ENCODE data around the gene ACOT11.
"Not testable (repeated sequence)": the region's sequence is repeated elsewhere in the genome, so short reads cannot be mapped to it uniquely, and the experiment has no call there.

Gene ACOT11

GRCh38 chr1:54547601-54548388 is at the start of gene ACOT11:
Gene ACOT11, plus strand, starts transcription at chr1:54548228. Its CDS starts 82 bp downstream, at chr1:54548310.
- DNase-seq = peak; percentile 62

- DNase-seq = no peak
Measured at GRCh38 chr1:54498383-54499096, 49.5 kb upstream of the ACOT11 start.

- no peak for DNase-seq
Measured at GRCh38 chr1:54499097-54499359, 49.0 kb upstream of the ACOT11 start.

- DNase-seq = peak; percentile 38
Measured at GRCh38 chr1:54499360-54500106, 48.5 kb upstream of the ACOT11 start.

GRCh38 chr1:54500107-54500431 is 48.0 kb upstream of the ACOT11 start:
- DNase-seq = no peak

- DNase-seq = no peak
Measured at GRCh38 chr1:54501849-54502248, 46.2 kb upstream of the ACOT11 start.

- no peak for DNase-seq
Measured at GRCh38 chr1:54502342-54502741, 45.7 kb upstream of the ACOT11 start.

- DNase-seq = no peak
Measured at GRCh38 chr1:54506594-54506993, 41.4 kb upstream of the ACOT11 start.

GRCh38 chr1:54507033-54507870 is 40.8 kb upstream of the ACOT11 start:
- no peak for DNase-seq

GRCh38 chr1:54510715-54511270 is 37.2 kb upstream of the ACOT11 start:
- no peak for DNase-seq

GRCh38 chr1:54513921-54514580 is 34.0 kb upstream of the ACOT11 start:
- DNase-seq = not testable (repeated sequence)

- DNase-seq = no peak
Measured at GRCh38 chr1:54516249-54516920, 31.6 kb upstream of the ACOT11 start.

GRCh38 chr1:54517496-54517895 is 30.5 kb upstream of the ACOT11 start:
- DNase-seq = no peak

- DNase-seq = no peak
Measured at GRCh38 chr1:54518489-54518888, 29.5 kb upstream of the ACOT11 start.

GRCh38 chr1:54519709-54520108 is 28.3 kb upstream of the ACOT11 start:
- DNase-seq = no peak

GRCh38 chr1:54520631-54521321 is 27.3 kb upstream of the ACOT11 start:
- no peak for DNase-seq

GRCh38 chr1:54526565-54526964 is 21.5 kb upstream of the ACOT11 start:
- not testable (repeated sequence) for DNase-seq

- DNase-seq = no peak
Measured at GRCh38 chr1:54528613-54529012, 19.4 kb upstream of the ACOT11 start.

GRCh38 chr1:54532033-54532432 is 16.0 kb upstream of the ACOT11 start:
- no peak for DNase-seq

GRCh38 chr1:54536656-54537055 is 11.4 kb upstream of the ACOT11 start:
- not testable (repeated sequence) for DNase-seq

- no peak for DNase-seq
Measured at GRCh38 chr1:54537611-54538010, 10.4 kb upstream of the ACOT11 start.

Data from suppressor macrophage treated with lipopolysaccharide for 4 hours (primary cell).